Measurements from ENCODE around the gene C4orf36. TPM values are rescaled to one million over a fixed set of nuclear protein-coding genes. Genes with fewer than 3 reads are reported as not detected.

C4orf36 gene, protein sequence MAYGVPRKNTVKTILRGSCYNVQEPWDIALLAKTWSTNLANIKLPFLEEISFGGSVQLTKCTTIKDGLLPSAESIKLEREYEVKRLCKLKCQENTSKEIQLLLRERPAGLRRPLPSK
- not detected for total RNA-seq (ENCODE audit: unreplicated experiment)
- long read RNA-seq: 0 reads

DNA sequence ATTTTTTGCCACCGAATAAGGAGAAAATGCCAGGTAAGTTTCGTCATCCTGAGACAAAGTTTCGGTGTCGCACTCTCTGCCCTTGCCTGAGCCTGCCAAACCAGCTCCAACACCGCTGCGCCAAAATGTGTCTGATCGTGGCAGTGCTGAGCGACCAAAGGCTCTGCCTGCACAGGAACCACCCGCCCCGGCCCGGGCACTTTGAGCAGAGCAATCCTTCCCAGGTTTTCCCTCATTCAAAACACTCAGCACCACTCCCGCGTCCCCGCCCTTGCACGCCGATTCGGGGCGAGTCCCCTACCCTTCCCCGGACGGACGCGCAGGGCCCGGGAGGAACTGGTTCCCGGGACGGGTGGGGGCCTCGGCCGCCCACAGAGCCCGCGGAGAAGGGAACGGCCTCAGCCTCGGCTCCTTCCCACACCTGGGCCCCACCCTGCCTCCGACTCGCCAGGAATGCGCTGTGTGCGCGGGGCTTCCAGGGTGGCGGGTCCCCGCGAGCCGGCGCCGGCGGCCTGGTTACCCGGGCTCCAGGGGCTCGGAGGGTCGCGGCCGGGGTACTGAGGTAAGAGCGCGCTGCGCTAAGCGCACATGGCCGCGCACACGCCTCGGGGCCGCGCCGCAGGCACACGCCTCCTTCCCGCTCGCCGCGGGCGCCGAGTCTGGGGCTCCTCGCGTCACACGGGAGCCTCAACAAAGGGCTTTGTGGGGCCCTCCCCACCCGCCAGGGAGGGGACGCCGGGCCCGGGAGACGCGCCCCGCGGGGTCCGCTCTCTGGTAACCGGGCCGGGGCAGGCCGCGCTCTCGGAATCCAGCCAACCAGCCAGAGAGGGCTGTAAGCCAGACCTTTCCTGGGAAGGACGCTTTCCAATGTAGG, at the start of gene C4orf36:
C4orf36 (minus strand) TSS at position 661 of the 874 bp plus-strand sequence. CDS start 902 bp downstream, outside the sequence.
- peak within 1 kb of the TSS; percentile 91 for H3K4me3 Mint-ChIP-seq (ENCODE audit: unreplicated experiment)
- no peaks in the 10 kb centered on the region for H3K4me1 Mint-ChIP-seq (ENCODE audit: low read depth, unreplicated experiment)
- H3K36me3 Mint-ChIP-seq (ENCODE audit: unreplicated experiment): no peaks in the 10 kb centered on the region
- H3K27me3 Mint-ChIP-seq (ENCODE audit: unreplicated experiment): no peaks in the 10 kb centered on the region
- H3K27ac Mint-ChIP-seq (ENCODE audit: unreplicated experiment): no peak within 1 kb of the TSS
- peak; percentile 56 for DNase-seq
- TF ChIP-seq, protein P1, sequence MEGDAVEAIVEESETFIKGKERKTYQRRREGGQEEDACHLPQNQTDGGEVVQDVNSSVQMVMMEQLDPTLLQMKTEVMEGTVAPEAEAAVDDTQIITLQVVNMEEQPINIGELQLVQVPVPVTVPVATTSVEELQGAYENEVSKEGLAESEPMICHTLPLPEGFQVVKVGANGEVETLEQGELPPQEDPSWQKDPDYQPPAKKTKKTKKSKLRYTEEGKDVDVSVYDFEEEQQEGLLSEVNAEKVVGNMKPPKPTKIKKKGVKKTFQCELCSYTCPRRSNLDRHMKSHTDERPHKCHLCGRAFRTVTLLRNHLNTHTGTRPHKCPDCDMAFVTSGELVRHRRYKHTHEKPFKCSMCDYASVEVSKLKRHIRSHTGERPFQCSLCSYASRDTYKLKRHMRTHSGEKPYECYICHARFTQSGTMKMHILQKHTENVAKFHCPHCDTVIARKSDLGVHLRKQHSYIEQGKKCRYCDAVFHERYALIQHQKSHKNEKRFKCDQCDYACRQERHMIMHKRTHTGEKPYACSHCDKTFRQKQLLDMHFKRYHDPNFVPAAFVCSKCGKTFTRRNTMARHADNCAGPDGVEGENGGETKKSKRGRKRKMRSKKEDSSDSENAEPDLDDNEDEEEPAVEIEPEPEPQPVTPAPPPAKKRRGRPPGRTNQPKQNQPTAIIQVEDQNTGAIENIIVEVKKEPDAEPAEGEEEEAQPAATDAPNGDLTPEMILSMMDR (IDR thresholded peaks at IDR 0.05; ENCODE audit: partially characterized antibody, unreplicated experiment): no peak
- no peaks in the 10 kb centered on the region for H3K9me3 Mint-ChIP-seq (ENCODE audit: unreplicated experiment)

DNA sequence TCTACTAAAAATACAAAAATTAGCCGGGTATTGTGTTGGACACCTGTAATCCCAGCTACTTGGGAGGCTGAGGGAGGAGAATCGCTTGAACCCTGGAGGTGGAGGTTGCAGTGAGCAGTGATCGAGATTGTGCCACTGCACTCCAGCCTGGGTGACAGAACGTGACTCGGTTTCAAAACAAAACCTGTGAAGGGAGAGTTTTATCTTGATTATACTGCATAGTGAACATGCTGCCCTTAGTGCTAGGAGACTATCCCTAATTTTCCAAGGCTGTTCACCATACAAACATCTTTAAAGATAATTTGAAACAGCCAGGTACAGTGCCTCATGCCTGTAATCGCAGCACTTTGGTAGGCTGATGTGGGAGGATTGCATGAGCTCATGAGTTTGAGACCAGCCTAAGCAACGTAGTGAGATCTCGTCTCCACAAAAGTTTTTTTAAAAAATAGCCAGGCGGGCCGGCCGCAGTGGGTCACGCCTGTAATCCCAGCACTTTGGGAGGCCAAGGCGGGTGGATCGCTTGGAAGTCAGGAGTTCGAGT, 48.8 kb upstream of the C4orf36 start:
- no peaks in the 10 kb centered on the region for H3K9me3 Mint-ChIP-seq (ENCODE audit: unreplicated experiment)
- H3K36me3 Mint-ChIP-seq (ENCODE audit: unreplicated experiment): no peaks in the 10 kb centered on the region
- DNase-seq: no peak
- no peak overlapping the region for H3K27ac Mint-ChIP-seq (ENCODE audit: unreplicated experiment)
- TF ChIP-seq, protein P1 (IDR thresholded peaks at IDR 0.05; ENCODE audit: partially characterized antibody, unreplicated experiment): no peak
- peaks cover 6% of the 10 kb centered on the region for H3K27me3 Mint-ChIP-seq (ENCODE audit: unreplicated experiment)
- H3K4me3 Mint-ChIP-seq (ENCODE audit: unreplicated experiment): no peak overlapping the region
- H3K4me1 Mint-ChIP-seq (ENCODE audit: low read depth, unreplicated experiment): peaks cover 2% of the 10 kb centered on the region

DNA sequence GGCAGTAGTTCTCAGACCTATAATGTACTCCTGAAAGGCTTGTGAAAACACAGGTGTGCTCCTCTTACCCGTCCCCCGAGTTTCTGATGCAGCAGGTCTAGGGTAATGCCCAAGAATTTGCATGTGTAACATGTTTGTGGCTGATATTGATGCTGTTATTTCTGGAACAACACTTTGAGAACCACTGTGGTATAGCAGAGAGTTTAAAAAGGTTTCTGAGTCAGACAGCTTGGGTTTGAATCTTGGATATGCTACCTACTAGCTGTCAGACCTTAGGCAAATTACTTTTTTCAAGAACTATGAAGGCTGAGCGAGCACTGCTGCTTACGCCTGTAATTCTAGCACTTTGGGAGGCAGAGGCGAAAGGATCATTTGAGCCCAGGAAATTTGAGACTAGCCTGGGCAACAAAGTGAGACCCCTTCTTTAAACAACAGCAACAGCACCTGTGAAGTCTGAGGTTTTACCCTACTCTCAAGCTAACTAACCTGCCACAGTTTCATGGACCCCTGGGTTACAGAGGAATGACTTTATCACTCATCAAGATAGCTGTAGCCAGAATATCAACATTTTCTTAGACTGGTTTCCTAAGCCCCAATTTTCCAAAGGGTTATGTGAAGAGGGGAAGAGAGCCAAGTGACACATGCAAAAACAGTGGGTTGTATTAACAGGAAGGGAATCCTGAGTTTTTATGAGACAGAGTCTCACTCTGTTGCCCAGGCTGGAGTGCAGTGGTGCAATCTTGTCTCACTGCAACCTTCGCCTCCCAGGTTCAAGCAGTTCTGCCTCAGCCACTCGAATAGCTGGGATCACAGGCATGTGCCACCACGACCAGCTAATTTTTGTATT, 47.7 kb upstream of the C4orf36 start:
- H3K4me3 Mint-ChIP-seq (ENCODE audit: unreplicated experiment): no peak overlapping the region
- no peak overlapping the region for H3K27ac Mint-ChIP-seq (ENCODE audit: unreplicated experiment)

DNA sequence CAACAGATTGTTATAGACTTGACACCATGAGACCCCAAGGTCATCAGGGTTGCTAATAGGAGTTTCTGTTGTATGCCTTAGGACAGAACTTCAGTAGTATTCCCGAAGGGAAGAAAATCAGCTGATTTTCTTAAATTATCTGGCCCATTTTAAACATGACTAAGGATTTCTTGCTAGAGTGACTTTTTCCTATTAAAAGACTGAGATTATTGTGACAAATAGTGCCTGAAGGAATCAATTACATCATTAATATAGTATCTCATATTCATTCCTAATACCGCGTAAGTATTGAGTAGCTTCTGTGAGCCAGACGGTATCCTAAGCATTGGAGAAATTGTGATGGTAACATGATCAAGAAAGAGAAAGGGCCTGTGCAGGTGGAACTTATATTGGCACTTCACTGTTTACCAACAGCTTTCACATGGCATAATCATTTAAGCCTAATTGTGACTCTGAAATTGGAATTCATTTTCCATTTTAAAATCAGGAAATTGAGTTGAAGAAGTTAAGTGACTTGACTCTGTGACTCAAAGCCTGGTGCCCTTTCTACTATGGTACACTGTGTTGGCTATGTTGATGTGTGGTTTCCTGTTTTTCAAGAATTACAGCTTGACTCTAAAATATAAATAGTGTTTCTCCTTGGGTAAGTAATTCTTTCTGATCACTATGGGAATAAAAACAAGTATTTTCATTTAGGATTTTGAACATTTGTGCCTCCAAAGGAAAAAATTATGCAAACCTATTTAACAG, 46.7 kb upstream of the C4orf36 start:
- H3K9me3 Mint-ChIP-seq (ENCODE audit: unreplicated experiment): peaks cover 2% of the 10 kb centered on the region
- H3K27me3 Mint-ChIP-seq (ENCODE audit: unreplicated experiment): peaks cover 10% of the 10 kb centered on the region
- H3K27ac Mint-ChIP-seq (ENCODE audit: unreplicated experiment): no peak overlapping the region
- TF ChIP-seq, protein P1 (IDR thresholded peaks at IDR 0.05; ENCODE audit: partially characterized antibody, unreplicated experiment): no peak
- peaks cover 6% of the 10 kb centered on the region for H3K4me1 Mint-ChIP-seq (ENCODE audit: low read depth, unreplicated experiment)
- H3K4me3 Mint-ChIP-seq (ENCODE audit: unreplicated experiment): no peak overlapping the region
- no peak for DNase-seq
- no peaks in the 10 kb centered on the region for H3K36me3 Mint-ChIP-seq (ENCODE audit: unreplicated experiment)

More for the DNA sequence above, 47.7 kb upstream of the C4orf36 start:
- Mint-ChIP-seq H3K27me3 (ENCODE audit: unreplicated experiment) (peaks cover 10% of the 10 kb centered on the region), H3K36me3 (ENCODE audit: unreplicated experiment) (no peaks in the 10 kb centered on the region), H3K4me1 (ENCODE audit: low read depth, unreplicated experiment) (peaks cover 6% of the 10 kb centered on the region), H3K9me3 (ENCODE audit: unreplicated experiment) (no peaks in the 10 kb centered on the region)
- TF ChIP-seq, protein P1 (IDR thresholded peaks at IDR 0.05; ENCODE audit: partially characterized antibody, unreplicated experiment): no peak
- DNase-seq: no peak
